H1 (cell line): ENCODE measurements around the gene NRXN3. TPM values are rescaled to one million over a fixed set of nuclear protein-coding genes. Genes with fewer than 3 reads are reported as not detected.
A peak's percentile ranks its signal among the peaks of the same experiment; 100 is the strongest.

Experiments
- EZH2 ChIP-seq: fragments of 200-600 bp; sonication (generic); IDR thresholded peaks from 2 replicates; pipeline ENCODE4 v1.7.1; 2012; ENCODE audit warnings: low read depth, mild to moderate bottlenecking, moderate library complexity, low read length, inconsistent platforms; ENCODE audit not compliant: severe bottlenecking
- GTF2F1 ChIP-seq: IDR thresholded peaks from 2 replicates; pipeline ENCODE4 v1.6.1; 2012; ENCODE audit warnings: low read depth, low read length, improper control_type of control experiment, borderline replicate concordance
- HDAC2 ChIP-seq, 2 experiments: fragments of 300-600 bp in 1 of 2; sonication (generic) in 1 of 2; IDR thresholded peaks; 2 replicates each; pipeline ENCODE4 v1.6.1; 2011 to 2012; ENCODE audit warnings: low read depth in 2 of 2, low read length in 2 of 2, mild to moderate bottlenecking in 2 of 2, moderate library complexity in 2 of 2, borderline replicate concordance in 1 of 2, inconsistent platforms in 1 of 2
- KDM1A ChIP-seq: fragments of 200-600, 300-600 bp; sonication (generic); IDR thresholded peaks from 2 replicates; pipeline ENCODE4 v1.7.1; 2016; ENCODE audit warnings: mild to moderate bottlenecking, low read length, borderline replicate concordance
- RBBP5 ChIP-seq: IDR thresholded peaks from 2 replicates; pipeline ENCODE4 v1.7.1; 2012; ENCODE audit warnings: low read depth, mild to moderate bottlenecking, inconsistent platforms, low read length, moderate library complexity, borderline replicate concordance
- SIX5 ChIP-seq: IDR thresholded peaks from 2 replicates; pipeline ENCODE4 v1.6.1; 2011; ENCODE audit warnings: mild to moderate bottlenecking, low read depth, low read length
- TAF7 ChIP-seq: optimal IDR thresholded peaks from 2 replicates; pipeline ENCODE3; 2011; ENCODE audit warnings: low read depth, mild to moderate bottlenecking, inconsistent platforms, low read length, moderate library complexity, borderline replicate concordance
- TEAD4 ChIP-seq: IDR thresholded peaks from 2 replicates; pipeline ENCODE4 v1.6.1; 2012; ENCODE audit warnings: low read depth, low read length, inconsistent platforms, mixed read lengths
- ZNF274 ChIP-seq: IDR thresholded peaks from 2 replicates; pipeline ENCODE4 v1.7.0; 2012; ENCODE audit warnings: low read length, borderline replicate concordance; ENCODE audit errors: extremely low read depth
- polyA plus RNA-seq, 7 experiments: library from polyadenylated mRNA; depleted of rRNA in 3 of 7; stranded (reverse) in 5 of 7; unstranded in 2 of 7; fragments of >200 nt in 5 of 7; fragments of 200-250 nt in 2 of 7; gene quantifications; 1 replicate in 5 of 7; 2 replicates in 1 of 7; 4 replicates in 1 of 7; pipeline versions ENCODE4 v1.2.1 to v1.2.3, GENCODE V29; 2011 to 2013; ENCODE audit warnings: missing spikeins in 2 of 7, mixed read lengths in 2 of 7
- total RNA-seq: library from RNA; stranded (reverse); fragmentation: NEBNext Ultra II Directional; extraction: Animal tissue kit (Norgen Biotek cat#: 25700); gene quantifications from 2 replicates; pipeline ENCODE4 v1.2.1, GENCODE V29; 2021
- TF ChIP-seq, protein P1 (sequence below), 3 experiments: IDR thresholded peaks; 1 replicate in 2 of 3; 2 replicates in 1 of 3; pipeline versions ENCODE4 v1.5.1 to v1.6.1; 2011; ENCODE audit warnings: low read length in 3 of 3, mild to moderate bottlenecking in 3 of 3, inconsistent platforms in 2 of 3, low read depth in 1 of 3, moderate library complexity in 1 of 3; ENCODE audit not compliant: insufficient read depth in 1 of 3; ENCODE audit errors: control extremely low read depth in 1 of 3

NRXN3 gene
- total and polyA plus RNA-seq, 2 of the 8 experiments (the other 6 are each of a cell fraction or from before 2014, with no cell fraction given) = 2.6 to 4.1 TPM

DNA sequence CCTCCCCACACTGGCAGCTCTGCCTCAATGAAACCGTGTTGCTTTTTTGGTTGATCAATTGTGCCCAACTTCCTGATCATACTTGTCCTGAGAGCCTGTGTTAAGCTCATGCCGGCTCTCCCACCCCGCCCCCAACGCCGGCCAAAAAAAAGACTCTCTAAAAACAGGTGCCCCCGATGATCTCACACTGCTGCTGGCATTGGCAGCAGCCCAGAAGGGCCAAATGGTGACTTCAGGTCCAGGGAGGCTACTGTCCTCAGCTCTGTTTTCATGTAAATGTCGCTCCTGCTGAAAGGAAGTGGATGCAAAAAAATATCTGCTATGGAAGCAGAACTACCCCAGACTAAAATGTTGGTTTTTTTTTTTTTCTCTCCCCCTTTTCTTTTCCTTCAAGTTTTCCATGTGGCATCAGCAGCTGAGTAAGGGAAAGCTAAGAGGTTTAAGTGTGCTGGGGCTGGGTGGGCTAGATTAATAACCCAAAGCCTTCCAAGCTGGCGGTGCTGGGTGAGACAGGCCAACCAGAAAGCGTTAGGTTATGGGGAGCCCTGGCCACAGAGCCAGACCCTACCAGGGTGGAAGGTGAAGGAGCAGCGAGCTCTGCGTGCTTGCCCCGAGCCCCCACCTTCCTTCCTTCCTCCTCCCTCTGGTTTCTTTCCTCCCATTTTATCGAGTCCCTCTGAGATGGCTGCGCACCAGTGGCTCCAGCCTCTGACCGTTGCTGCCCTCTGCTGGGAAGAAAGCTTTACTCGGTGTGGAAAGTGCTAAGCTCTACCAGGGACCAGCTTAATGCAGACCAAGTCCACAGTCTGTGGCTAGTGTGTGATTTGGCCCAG, 396.1 kb downstream of the NRXN3 start (continued):
- TF ChIP-seq RBBP5 (no peak), ZNF274 (no peak), TEAD4 (peak; percentile 55; the same call in 1 of the 2 replicates), SIX5 (no peak), HDAC2 (IDR thresholded peaks at IDR 0.05; ENCODE audit: borderline replicate concordance in 1 of 2, low read depth in 2 of 2, low read length in 2 of 2) (no peak), KDM1A (no peak), GTF2F1 (no peak), TAF7 (no peak), EZH2 (no peak)
- TF ChIP-seq, protein P1, sequence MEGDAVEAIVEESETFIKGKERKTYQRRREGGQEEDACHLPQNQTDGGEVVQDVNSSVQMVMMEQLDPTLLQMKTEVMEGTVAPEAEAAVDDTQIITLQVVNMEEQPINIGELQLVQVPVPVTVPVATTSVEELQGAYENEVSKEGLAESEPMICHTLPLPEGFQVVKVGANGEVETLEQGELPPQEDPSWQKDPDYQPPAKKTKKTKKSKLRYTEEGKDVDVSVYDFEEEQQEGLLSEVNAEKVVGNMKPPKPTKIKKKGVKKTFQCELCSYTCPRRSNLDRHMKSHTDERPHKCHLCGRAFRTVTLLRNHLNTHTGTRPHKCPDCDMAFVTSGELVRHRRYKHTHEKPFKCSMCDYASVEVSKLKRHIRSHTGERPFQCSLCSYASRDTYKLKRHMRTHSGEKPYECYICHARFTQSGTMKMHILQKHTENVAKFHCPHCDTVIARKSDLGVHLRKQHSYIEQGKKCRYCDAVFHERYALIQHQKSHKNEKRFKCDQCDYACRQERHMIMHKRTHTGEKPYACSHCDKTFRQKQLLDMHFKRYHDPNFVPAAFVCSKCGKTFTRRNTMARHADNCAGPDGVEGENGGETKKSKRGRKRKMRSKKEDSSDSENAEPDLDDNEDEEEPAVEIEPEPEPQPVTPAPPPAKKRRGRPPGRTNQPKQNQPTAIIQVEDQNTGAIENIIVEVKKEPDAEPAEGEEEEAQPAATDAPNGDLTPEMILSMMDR (IDR thresholded peaks at IDR 0.05; ENCODE audit: control extremely low read depth in 1 of 3, insufficient read depth in 1 of 3, low read depth in 1 of 3, low read length in 3 of 3) = peak; percentile 77 to 94 (median 93)
